HuH-7 (cell line): ENCODE measurements around the gene EYA2.

Experiments
- DNase-seq: peaks from one replicate; pipeline ENCODE4 v3.0.0; 2011; ENCODE audit warnings: low spot score

Gene EYA2

DNA sequence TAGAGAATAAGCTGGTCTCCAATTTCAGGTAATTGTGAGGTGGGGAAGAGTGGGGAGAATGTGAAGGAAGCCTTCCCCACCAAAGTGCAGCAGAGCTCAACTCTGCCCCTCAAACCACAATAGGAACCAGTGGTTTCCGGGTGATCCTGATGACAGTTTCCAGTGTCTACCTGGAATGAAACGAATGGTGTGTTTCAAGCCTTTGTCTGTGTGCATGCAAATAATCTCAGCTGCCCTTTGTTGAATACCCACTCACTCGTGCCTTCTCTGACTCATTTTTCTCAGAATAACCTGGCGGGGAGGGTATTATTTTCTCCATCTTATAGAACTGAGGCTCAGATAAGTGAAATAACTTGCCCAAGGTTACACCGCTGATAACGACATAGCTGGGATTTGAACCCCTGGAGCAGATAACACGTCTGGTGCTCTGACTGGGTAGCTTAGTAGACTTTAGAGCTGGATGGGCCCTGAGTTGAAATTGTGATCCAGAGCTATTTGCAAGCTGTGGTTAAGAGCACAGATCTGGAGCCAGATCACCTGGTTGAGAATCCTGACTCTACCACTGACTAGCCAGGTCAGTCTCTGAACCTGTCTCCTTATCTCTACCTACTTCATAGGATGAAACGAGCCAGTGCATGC, 85.1 kb downstream of the EYA2 start:
- DNase-seq = no peak

DNA sequence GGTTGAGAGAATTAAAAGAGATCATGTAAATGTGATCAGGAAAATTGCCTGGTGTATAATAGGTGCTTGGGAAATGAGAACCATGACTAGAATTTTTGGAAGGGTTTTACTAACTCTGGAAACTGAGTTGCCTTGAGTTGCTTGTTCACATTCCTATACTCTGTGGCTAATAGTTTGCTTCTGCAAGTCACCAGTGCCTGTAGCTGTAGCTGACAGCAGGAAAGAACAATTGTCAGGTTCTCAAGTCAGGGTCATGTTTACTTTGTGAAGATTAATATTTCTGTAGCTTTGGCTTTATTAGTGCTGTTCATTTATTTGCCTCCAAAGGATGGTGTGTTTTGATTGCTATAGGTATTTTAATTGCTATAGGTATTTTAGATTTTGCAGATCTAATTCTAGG, 86.5 kb downstream of the EYA2 start:
- DNase-seq = no peak

- no peak for DNase-seq
Observed at GRCh38 chr20:46983466-46983865, 88.8 kb downstream of the EYA2 start.

DNA sequence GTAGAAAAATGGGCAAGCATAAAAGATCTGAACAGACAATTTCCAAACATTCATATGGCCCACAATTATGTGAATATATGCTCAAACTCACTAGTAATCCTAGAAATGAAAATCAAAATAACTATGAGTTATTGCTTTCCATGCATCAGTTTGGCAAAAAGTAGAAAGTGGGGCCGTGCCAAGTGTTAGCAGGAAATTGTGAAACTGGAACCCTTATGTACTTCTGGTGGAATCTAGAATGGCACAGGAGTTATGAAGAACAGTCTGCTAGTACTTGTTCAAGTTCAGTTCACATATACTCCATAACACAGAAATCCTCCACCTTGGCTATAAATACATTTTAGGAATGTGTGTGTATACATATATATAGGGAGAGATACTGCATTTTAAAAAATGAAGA, 89.8 kb downstream of the EYA2 start:
- no peak for DNase-seq

DNA sequence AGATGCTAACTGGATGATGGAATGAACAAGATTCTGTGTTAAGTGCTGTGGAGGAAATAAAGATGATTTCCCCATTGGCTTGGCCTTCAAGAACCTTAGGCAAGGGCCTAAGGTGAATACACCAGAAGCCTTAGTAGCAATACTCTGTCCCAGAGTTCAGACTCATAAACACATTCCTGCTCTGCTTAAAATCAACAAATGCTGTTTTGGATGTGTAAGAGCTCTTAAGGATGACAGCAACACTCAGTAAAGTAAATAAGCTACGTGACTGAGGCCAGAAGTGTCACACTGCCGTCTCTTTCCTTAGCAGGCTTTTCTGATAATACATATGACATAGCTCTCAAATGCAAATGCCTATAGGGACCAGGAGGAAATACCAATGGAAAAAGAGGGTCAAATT, 90.6 kb downstream of the EYA2 start:
- no peak for DNase-seq

DNA sequence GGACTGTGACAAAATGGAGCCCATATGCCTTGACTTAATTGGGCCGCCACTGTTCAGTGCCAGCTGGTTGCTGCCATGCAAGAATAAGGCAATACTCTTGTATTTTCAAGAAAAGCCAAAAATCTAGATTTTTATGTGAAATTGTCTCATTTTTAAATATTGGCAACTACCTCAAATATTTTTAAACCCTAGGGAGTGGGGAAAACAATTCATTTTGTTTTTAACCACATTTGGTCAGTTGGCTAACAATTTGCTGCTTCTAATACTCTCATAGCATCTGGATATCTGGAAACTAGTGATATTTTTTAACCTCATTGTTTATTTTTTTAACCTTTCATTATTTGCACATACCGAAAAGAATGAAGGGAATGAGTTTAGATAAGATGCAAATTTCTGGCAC, 91.0 kb downstream of the EYA2 start:
- DNase-seq = no peak

DNA sequence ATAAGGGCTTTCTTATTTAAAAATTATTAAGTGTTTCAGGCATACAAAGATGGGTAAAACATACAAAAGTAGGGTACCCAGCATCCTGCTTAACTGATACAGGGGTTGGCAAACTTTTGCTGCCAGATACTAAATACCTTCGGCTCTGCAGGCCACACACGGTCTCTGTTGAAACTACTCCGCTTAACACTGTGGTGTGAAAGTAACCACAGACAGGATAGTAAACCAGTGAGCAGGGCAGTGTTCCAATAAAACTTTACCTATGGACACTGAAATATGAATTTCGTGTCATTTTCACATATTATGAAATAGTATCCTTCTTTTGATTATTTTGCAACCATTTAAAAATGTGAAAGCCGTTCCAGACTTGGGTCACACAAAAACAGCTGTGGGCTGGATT, 92.4 kb downstream of the EYA2 start:
- no peak for DNase-seq

GRCh38 chr20:46990017-46990595, 95.5 kb downstream of the EYA2 start:
- no peak for DNase-seq

- DNase-seq = no peak
Observed at GRCh38 chr20:46990596-46991104, 96.0 kb downstream of the EYA2 start.

- no peak for DNase-seq
Observed at GRCh38 chr20:46991168-46991567, 96.5 kb downstream of the EYA2 start.

DNA sequence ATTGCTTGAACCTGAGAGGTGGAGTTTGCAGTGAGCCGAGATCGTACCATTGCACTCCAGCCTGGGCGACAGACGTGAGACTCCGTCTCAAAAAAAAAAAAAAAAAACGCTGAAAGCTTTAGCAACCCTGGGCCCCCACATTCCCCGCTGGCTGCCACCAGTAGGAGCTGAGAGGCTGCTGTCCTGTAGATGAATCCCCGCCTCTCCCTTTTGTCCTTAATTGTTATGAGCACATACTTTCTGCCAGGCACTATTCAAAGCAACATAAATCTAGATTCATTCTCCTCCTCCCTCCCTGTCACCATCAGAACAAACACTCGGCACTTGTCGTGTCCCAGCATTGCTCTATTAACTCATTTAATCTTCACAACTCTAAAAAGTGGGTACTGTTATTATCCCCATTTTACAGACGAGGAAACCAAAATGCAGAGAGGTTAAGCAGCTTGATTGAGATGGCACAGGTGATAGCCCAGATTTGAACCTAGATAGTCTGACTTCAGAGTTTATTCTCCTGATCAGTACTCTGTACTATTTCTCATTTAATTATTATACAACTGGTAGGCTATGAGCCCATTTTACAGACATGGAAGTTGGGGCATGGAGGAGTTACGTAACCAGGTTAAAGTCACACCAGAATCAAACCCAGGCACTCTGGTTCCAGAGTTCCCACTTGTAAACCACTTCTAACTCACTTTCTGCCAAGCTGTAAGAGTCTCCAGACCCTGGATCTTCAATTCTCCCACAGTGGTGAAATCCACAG, 97.4 kb downstream of the EYA2 start:
- no peak for DNase-seq

DNA sequence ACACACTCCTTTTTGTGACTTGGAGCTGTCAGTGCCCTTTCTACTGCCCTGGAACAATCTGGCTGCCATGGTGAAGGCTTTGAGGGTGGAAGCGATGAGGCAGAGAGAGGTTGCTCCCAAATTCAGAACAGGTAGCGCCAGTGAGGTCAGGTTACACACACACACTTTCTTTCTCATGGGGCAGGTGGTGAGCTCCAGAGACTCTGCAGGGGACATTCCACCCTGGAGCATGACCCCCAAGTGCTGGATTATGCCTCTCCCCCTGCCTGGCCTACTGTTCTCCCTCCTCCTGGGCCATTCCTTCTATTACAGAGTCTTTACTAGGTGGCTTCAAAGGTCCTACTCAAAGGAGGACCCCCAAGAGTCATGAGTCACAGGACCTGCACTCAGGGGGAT, 98.0 kb downstream of the EYA2 start:
- no peak for DNase-seq

GRCh38 chr20:46993465-46994095, 98.9 kb downstream of the EYA2 start:
- no peak for DNase-seq

- no peak for DNase-seq
Observed at GRCh38 chr20:46994341-46994740, 99.7 kb downstream of the EYA2 start.

GRCh38 chr20:46995561-46996142, 101.0 kb downstream of the EYA2 start:
- DNase-seq = no peak

- no peak for DNase-seq
Observed at GRCh38 chr20:46997187-46997586, 102.5 kb downstream of the EYA2 start.

- DNase-seq = no peak
Observed at GRCh38 chr20:46998477-46999240, 104.0 kb downstream of the EYA2 start.

DNA sequence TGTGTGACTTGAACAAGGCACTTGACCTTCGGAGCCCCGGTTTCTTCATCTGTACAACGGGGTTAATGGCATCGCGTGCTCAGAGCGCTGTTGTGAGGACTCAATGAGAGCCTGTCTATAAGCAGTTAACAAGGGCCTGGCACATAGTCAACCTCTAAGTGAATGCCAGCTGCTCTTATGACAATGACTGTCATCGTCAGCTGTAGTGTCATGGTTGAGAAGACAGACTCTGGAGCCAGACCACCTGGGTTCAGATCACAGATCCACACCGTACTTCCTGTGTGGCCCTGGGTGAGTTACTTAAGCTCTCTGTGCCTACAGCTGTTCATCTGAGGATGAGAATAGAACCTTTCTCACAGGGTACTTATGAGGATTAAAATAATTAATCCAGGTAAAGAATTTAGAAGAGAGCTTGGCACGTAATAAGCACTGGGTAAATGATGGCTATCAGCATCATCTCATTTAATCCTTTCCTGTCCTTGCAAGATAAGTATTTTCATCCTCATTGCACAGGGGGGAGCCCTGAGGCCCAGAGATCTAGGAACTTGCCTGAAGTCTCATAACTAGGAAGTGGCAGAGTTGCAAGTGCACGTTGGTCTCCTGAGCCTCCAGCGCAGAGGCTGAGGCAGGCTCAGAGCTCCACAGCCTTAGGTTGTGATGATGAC, 105.3 kb downstream of the EYA2 start:
- no peak for DNase-seq

DNA sequence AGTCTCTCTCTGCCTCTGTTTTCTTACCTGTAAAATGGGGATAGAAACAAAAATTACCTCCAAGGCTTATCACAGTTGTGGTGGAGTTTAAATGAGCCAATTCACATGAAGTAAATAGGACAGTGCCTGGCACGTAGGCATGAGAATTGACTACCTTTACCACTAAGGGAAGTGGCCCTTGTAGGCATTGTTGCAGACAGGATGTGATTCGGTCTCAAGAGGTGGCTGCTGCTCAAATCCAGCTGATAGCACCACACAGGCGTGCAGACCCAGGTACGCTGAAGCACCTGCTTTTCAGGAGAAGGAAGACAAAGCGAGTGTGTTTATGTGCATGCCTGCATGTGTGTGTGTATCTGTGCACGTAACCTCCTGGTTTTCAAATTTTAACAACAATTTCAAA, 108.6 kb downstream of the EYA2 start:
- DNase-seq = no peak

GRCh38 chr20:47004179-47004578, 109.5 kb downstream of the EYA2 start:
- DNase-seq = no peak
